Neural crest cell (in vitro differentiated cells): Measurements from ENCODE around the gene MAPK13. TPM values are rescaled to one million over a fixed set of nuclear protein-coding genes. Genes with fewer than 3 reads are reported as not detected.

ENCODE experiments used
- DNase-seq: peaks from one replicate; pipeline ENCODE4 v3.0.0; 2021; ENCODE audit warnings: low read depth, mixed read lengths, low spot score
- H3K27ac Mint-ChIP-seq: one replicate; pipeline ENCODE4 v1.8.0; 2021; ENCODE audit warnings: mild to moderate bottlenecking, mixed read lengths; ENCODE audit not compliant: unreplicated experiment
- H3K27me3 Mint-ChIP-seq: 2 replicates; pipeline ENCODE4 v1.8.0; 2021; ENCODE audit warnings: low read depth, mild to moderate bottlenecking, mixed read lengths
- H3K36me3 Mint-ChIP-seq: 2 replicates; pipeline ENCODE4 v1.8.0; 2021; ENCODE audit warnings: low read depth, mild to moderate bottlenecking, mixed read lengths
- H3K4me1 Mint-ChIP-seq: 2 replicates; pipeline ENCODE4 v1.8.0; 2021; ENCODE audit warnings: mixed read lengths
- H3K4me3 Mint-ChIP-seq: one replicate; pipeline ENCODE4 v1.8.0; 2021; ENCODE audit warnings: mild to moderate bottlenecking, mixed read lengths
- H3K9me3 Mint-ChIP-seq: 2 replicates; pipeline ENCODE4 v1.8.0; 2021; ENCODE audit warnings: mixed read lengths
- CTCF ChIP-seq: fragments of 200-600 bp; sonication (generic); conservative IDR thresholded peaks from 2 replicates; pipeline ENCODE4 v1.5.0; 2021; ENCODE audit warnings: antibody characterized with exemption, mild to moderate bottlenecking
- total RNA-seq: library from RNA; stranded (reverse); gene quantifications from 2 replicates; pipeline ENCODE4 v1.2.1, GENCODE V29; 2021

The MAPK13 gene
- total RNA-seq, 1 donor from 2014 or later: 2.0 TPM

DNA sequence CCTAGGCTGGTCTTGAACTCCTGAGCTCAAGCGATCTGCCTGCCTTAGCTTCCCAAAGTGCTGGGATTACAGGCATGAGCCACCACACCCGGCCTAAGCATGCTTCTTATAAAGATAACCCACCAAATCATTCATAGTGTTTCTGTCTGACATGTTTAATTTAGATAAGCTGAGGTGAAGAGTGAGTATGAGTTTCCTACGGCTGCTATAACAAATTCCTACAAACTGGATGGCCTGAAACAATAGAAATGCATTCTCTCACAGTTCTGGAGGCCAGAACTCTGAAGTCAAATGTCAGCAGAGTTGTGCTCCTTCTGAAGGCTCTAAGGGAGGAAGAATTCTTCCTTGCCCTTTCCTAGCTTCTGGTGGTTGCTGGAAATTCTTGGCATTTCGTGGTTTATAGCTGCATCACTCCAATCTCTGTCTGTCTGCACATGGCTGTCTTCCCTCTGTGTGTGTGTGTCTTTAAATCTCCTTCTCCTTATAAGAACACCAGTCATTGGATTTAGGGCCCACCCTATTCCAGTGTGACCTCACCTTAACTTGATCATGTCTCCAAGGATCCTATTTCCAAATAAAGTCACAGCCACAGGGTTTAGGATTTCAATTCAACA is 29.9 kb downstream of the MAPK13 start:
- TF ChIP-seq CTCF: no peak
- Mint-ChIP-seq H3K27me3 (no peaks in the 10 kb centered on the region), H3K27ac (no peak overlapping the region), H3K36me3 (no peaks in the 10 kb centered on the region), H3K4me1 (no peaks in the 10 kb centered on the region), H3K4me3 (no peak overlapping the region), H3K9me3 (peaks cover 7% of the 10 kb centered on the region)
- no peak for DNase-seq

DNA sequence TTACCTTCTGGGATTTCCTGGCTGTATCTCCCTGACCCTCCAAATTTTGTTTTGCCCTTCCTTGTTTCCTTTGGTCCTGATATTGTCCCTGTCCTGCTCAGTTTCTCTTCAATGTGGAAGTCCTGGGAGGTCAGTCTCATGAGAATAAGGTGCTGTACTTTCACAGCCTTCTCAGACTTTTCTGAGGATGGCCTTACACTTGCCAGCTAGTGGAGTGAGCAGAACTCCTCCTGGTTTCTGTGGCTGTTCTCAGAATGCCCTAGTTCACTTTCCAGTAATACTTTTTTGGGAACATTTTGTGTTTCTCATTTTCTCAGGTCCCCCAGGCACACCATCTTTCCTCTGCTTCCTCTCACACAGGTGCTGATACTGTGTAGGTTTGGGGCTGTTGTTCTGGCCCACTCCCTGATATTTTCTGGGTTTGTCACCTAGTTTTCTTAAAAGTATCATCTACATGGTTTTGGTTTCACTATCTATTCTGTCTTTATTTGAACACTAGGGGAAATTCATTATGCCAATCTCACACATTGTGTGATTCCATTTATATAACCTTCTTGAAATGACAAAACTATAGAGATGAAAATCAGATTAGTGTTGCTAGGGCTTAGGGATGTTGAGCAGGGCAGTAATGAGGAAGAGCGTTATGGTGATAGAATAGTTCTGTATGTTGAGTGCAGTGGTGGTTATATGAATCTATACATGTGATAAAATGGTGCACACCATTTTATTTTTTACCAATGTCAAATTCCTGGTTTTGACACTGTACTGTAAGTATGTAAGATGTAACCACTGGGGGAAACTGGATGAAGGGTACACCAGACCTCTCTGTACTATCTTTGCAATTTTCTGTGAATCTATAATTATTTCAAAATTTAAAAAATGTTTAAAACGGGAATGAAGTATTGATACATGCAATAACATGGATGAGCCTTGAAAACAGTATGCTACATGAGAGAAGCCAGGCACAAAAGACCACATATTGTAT is 39.0 kb downstream of the MAPK13 start:
- no peak for TF ChIP-seq CTCF
- Mint-ChIP-seq H3K27me3 (no peaks in the 10 kb centered on the region), H3K4me1 (no peaks in the 10 kb centered on the region), H3K27ac (peak overlapping the region; percentile 1), H3K9me3 (peaks cover 3% of the 10 kb centered on the region), H3K4me3 (no peak overlapping the region), H3K36me3 (no peaks in the 10 kb centered on the region)
- DNase-seq: no peak

- H3K4me1 Mint-ChIP-seq: no peaks in the 10 kb centered on the region
- DNase-seq: no peak
- peaks cover 4% of the 10 kb centered on the region for H3K9me3 Mint-ChIP-seq
- no peak for TF ChIP-seq CTCF
- peaks cover 2% of the 10 kb centered on the region for H3K27me3 Mint-ChIP-seq
- H3K36me3 Mint-ChIP-seq: peaks cover 3% of the 10 kb centered on the region
- H3K4me3 Mint-ChIP-seq: no peak overlapping the region
- H3K27ac Mint-ChIP-seq: no peak overlapping the region
Measured at GRCh38 chr6:36170704-36171103, 40.4 kb downstream of the MAPK13 start.

DNA sequence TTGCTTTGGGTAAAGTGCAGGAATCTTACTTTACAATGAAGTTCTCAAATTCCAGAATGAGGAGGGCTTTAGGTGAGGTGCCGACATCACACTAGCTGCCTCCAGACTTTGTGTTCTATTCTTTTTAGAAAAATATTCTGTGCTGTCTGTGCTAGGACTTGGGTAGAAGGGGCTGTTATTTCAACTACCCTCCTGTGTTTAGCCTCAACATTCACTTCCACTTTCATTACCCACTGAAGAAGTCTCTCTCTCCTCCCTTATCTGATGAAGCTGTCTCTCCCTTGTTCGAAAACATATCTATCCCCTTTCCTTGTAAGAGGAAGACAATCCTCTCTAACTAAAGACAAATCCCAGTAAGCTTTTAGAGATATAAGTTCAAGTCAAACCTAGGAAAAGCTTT is 41.3 kb downstream of the MAPK13 start:
- Mint-ChIP-seq H3K4me3 (no peak overlapping the region), H3K36me3 (peaks cover 5% of the 10 kb centered on the region), H3K4me1 (no peaks in the 10 kb centered on the region), H3K27me3 (peaks cover 2% of the 10 kb centered on the region), H3K9me3 (peaks cover 5% of the 10 kb centered on the region), H3K27ac (no peak overlapping the region)
- no peak for DNase-seq
- TF ChIP-seq CTCF: no peak

- Mint-ChIP-seq H3K36me3 (peaks cover 16% of the 10 kb centered on the region), H3K4me1 (peaks cover 4% of the 10 kb centered on the region), H3K27me3 (peaks cover 2% of the 10 kb centered on the region), H3K9me3 (peaks cover 13% of the 10 kb centered on the region), H3K27ac (no peak overlapping the region), H3K4me3 (no peak overlapping the region)
- TF ChIP-seq CTCF: no peak
- DNase-seq: no peak
Measured at GRCh38 chr6:36177166-36177565, 46.9 kb downstream of the MAPK13 start.
